Nephron (organoid): ENCODE results near the gene THBS3.
A peak's percentile ranks its signal among the peaks of the same experiment; 100 is the strongest.

Source experiments
- H3K27ac Mint-ChIP-seq, 3 experiments: 2 replicates each; pipeline ENCODE4 v1.8.0; 2020; ENCODE audit warnings: mixed read lengths in 3 of 3, mild to moderate bottlenecking in 2 of 3, moderate library complexity in 1 of 3
- H3K27me3 Mint-ChIP-seq: 2 replicates; pipeline ENCODE4 v1.8.0; 2021; ENCODE audit warnings: low read depth, mild to moderate bottlenecking, moderate library complexity, mixed read lengths
- H3K36me3 Mint-ChIP-seq: 2 replicates; pipeline ENCODE4 v1.8.0; 2020; ENCODE audit warnings: low read depth, mixed read lengths
- H3K4me1 Mint-ChIP-seq: 2 replicates; pipeline ENCODE4 v1.8.0; 2020; ENCODE audit warnings: mixed read lengths
- H3K4me3 Mint-ChIP-seq, 3 experiments: 2 replicates each; pipeline ENCODE4 v1.8.0; 2020; ENCODE audit warnings: mild to moderate bottlenecking in 3 of 3, mixed read lengths in 3 of 3, moderate library complexity in 2 of 3
- H3K9me3 Mint-ChIP-seq: 2 replicates; pipeline ENCODE4 v1.8.0; 2020; ENCODE audit warnings: mixed read lengths
- TF ChIP-seq, protein P1 (sequence below), 3 experiments: fragments of 200-600 bp; sonication (generic); IDR thresholded peaks; one replicate each; pipeline ENCODE4 v1.5.0; 2021; ENCODE audit warnings: antibody characterized with exemption in 3 of 3; ENCODE audit not compliant: unreplicated experiment in 3 of 3

Gene THBS3

DNA sequence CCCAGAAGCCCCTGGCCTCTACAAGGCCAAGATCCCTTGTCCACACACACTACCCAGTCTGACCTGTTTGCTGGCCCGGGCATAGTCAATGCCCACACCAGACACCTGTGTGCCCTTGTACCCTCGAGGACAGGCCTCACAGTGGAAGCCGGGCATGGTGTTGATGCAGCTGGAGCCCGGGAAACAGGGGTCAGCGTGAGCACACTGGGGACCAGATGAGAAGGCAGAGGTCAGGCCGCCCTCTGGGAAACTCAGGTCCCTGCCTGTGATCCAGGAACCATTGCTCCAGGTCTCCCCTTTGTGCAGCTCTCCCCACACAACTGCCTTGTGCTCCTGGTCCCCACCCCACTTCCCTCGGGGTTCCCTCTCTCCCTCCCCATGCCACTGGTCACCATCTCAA is 5.5 kb downstream of the THBS3 start:
- H3K36me3 Mint-ChIP-seq = peaks cover 14% of the 10 kb centered on the region
- H3K4me1 Mint-ChIP-seq = peaks cover 10% of the 10 kb centered on the region
- TF ChIP-seq, protein P1, sequence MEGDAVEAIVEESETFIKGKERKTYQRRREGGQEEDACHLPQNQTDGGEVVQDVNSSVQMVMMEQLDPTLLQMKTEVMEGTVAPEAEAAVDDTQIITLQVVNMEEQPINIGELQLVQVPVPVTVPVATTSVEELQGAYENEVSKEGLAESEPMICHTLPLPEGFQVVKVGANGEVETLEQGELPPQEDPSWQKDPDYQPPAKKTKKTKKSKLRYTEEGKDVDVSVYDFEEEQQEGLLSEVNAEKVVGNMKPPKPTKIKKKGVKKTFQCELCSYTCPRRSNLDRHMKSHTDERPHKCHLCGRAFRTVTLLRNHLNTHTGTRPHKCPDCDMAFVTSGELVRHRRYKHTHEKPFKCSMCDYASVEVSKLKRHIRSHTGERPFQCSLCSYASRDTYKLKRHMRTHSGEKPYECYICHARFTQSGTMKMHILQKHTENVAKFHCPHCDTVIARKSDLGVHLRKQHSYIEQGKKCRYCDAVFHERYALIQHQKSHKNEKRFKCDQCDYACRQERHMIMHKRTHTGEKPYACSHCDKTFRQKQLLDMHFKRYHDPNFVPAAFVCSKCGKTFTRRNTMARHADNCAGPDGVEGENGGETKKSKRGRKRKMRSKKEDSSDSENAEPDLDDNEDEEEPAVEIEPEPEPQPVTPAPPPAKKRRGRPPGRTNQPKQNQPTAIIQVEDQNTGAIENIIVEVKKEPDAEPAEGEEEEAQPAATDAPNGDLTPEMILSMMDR (IDR thresholded peaks at IDR 0.05; ENCODE audit: unreplicated experiment in 3 of 3) = no peak
- H3K4me3 Mint-ChIP-seq = no peak overlapping the region
- no peaks in the 10 kb centered on the region for H3K9me3 Mint-ChIP-seq
- H3K27ac Mint-ChIP-seq = no peak overlapping the region
- H3K27me3 Mint-ChIP-seq = peaks cover 3% of the 10 kb centered on the region

DNA sequence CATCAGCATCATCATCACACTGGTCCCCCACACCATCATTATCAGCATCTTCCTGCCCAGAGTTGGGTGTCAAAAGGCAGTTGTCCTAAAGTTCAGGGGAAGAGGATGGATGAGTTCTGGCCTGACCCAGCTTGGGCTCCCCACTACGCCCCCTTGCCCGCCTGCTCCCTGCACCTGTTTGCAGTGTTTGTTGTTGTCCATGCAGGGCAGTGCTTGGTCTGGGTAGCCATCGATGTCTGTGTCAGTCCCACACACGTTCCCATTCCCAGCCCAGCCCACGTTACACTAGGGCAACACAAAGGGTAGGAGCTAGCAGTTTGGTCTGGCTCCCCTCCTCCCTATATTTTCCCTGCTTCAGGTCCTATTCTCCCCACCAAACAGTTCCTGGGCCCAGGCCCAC is 6.8 kb downstream of the THBS3 start:
- H3K27ac Mint-ChIP-seq = no peak overlapping the region
- peaks cover 3% of the 10 kb centered on the region for H3K27me3 Mint-ChIP-seq
- peaks cover 22% of the 10 kb centered on the region for H3K36me3 Mint-ChIP-seq
- peaks cover 1% of the 10 kb centered on the region for H3K4me1 Mint-ChIP-seq
- TF ChIP-seq, protein P1 (IDR thresholded peaks at IDR 0.05; ENCODE audit: unreplicated experiment in 3 of 3) = no peak
- no peaks in the 10 kb centered on the region for H3K9me3 Mint-ChIP-seq
- no peak overlapping the region for H3K4me3 Mint-ChIP-seq

- Mint-ChIP-seq H3K27ac (no peak overlapping the region), H3K27me3 (peaks cover 3% of the 10 kb centered on the region), H3K36me3 (peaks cover 22% of the 10 kb centered on the region), H3K4me1 (peaks cover 8% of the 10 kb centered on the region), H3K4me3 (peak overlapping the region in 1 of 3 experiments; percentile 18), H3K9me3 (no peaks in the 10 kb centered on the region)
- TF ChIP-seq, protein P1 (IDR thresholded peaks at IDR 0.05; ENCODE audit: unreplicated experiment in 3 of 3) = no peak
Measured at GRCh38 chr1:155199792-155200191, 7.9 kb downstream of the THBS3 start.

DNA sequence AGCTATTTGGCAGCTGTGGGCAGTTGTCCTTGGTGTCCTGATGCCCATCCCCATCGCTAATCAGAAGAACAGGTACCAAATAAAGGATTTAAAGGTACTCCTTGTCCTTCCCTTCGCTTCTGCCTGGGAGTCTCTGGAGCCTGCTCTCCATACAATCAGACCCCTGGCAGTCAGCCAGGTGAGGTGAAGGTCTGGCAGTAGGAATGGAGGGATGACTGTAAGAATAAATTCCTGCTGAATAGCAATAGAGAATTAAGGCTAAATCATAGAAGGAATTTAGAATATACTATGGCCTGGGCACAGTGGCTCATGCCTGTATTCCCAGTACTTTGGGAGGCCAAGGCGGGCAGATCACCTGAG is 9.2 kb downstream of the THBS3 start:
- Mint-ChIP-seq H3K27ac (no peak overlapping the region), H3K36me3 (peaks cover 18% of the 10 kb centered on the region), H3K4me1 (peaks cover 18% of the 10 kb centered on the region), H3K9me3 (no peaks in the 10 kb centered on the region), H3K27me3 (peaks cover 3% of the 10 kb centered on the region), H3K4me3 (no peak overlapping the region)
- TF ChIP-seq, protein P1 (IDR thresholded peaks at IDR 0.05; ENCODE audit: unreplicated experiment in 3 of 3) = no peak

DNA sequence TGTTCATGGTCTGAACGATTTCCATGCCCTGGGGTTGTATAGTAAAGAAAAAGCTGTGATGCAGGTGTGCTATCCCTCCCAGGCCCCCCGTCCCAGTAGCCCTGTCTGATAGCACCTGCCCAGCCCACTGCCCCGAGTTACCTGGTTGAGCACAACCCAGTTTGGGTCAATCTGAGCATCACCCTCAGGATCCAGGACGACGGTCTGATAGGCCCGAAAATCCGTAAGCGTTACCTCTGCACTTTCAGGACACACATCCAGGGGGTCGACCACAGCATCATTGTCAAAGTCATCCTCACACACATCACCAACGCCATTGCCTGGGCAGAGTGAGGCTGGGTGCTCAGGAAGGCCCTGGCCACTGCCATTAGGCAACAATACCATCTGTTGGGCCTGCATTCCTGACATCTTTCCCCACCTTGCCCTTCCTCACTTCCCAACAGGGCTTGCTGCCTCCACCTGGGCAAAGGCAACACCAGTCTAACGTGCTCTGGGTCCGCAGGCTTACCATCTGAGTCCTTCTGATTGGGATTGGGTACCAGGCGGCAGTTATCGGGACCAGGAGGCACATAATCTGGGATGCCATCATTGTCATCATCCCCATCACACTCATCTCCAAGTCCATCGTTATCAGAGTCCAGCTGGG is 9.7 kb downstream of the THBS3 start:
- Mint-ChIP-seq H3K4me1 (peaks cover 22% of the 10 kb centered on the region), H3K27me3 (no peaks in the 10 kb centered on the region), H3K9me3 (no peaks in the 10 kb centered on the region), H3K27ac (no peak overlapping the region), H3K4me3 (peak overlapping the region; percentile 16 to 69 (median 21)), H3K36me3 (peaks cover 18% of the 10 kb centered on the region)
- TF ChIP-seq, protein P1 (IDR thresholded peaks at IDR 0.05; ENCODE audit: unreplicated experiment in 3 of 3) = no peak
